NOMO-1 (cell line): Measurements from ENCODE around the gene ARMC5.
"Not testable (repeated sequence)": the region's sequence is repeated elsewhere in the genome, so short reads cannot be mapped to it uniquely, and the experiment has no call there.

Experiments used
- DNase-seq, 2 experiments: peaks; one replicate each; lab custom pipeline; 2025; ENCODE audit not compliant: unreplicated experiment in 2 of 2; lab: John Stamatoyannopoulos, UW

The ARMC5 gene

DNA sequence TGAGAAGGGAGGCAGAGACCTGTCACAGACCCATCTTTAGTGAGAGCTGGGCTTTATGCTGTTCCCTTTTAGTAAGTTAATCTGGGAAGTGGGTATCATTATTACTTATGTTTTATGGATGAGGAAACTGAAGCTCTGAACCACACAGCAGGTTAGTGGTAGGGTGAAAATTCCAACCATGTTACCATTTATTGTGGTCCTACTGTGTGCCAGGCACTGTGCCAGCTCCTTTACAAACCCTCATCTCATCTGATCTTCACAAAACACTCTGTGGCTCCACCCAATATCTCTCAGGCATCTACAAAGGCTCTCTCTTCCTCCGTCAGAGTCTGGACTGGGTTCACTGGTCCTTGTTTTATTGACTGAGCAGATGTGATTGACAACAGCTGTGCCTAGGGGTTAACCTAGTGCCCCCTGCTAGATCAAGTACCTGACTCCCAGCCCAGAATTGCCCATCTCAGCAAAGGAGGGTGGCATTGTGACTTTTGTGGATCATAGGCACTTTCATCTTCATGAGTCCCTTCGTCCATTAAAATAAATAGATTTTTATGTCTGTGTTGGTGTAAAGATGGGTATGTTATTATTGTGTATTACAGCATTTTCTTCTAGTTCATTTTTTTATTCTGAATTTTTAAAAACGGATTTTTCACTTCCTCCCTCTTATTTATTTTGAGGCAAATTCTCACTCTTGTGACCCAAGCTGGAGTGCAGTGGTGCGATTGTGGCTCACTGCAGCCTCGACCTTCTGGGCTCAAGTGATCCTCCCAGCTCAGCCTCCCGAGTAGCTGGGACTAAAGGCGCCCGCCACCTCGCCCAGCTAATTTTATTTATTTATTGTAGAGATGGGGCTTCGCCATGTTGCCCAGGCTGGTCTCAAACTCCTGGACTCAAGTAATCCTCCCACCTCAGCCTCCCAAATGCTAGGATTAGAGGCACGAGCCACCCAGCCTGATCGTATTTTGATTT is 15.8 kb downstream of the ARMC5 start:
- DNase-seq: no peak

- DNase-seq: no peak
Measured at GRCh38 chr16:31475946-31476302, 16.6 kb downstream of the ARMC5 start.

DNA sequence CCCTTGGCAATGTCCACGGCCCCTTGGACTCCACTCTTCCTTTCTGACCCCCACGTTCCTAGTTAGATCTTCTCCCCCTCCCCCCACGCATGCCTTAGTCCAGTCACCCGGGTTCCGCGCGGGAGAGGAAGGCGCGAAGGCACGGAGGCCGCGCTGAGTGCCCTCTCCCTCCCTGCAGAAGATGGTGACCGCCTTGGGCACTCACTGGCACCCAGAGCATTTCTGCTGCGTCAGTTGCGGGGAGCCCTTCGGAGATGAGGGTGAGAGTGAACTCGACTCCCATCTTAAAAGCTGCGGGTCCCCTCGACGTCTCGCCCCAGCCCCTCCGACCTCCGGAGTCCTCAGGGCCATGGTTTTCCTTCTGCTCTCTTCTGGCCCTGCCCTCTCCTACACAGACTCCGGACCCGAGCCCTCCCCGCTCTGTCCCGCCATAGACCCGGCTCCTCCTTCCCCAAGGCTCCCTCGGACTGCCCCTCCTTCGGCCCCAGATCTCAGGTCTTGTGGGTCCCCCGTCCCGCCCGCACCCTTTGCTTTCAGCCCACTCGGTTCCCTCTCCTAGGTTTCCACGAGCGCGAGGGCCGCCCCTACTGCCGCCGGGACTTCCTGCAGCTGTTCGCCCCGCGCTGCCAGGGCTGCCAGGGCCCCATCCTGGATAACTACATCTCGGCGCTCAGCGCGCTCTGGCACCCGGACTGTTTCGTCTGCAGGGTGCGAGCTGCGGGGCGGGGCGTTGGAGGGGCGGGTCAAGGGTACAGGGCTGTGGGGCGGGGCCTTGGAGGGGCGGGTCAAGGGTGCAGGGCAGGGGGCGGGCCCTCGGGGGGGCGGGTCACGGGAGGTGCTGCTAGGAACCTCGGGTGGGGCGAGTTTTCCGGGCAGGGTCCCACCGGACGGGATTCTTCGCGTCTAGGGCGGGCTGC is 17.3 kb downstream of the ARMC5 start:
- DNase-seq: peak; percentile 68 to 77

DNA sequence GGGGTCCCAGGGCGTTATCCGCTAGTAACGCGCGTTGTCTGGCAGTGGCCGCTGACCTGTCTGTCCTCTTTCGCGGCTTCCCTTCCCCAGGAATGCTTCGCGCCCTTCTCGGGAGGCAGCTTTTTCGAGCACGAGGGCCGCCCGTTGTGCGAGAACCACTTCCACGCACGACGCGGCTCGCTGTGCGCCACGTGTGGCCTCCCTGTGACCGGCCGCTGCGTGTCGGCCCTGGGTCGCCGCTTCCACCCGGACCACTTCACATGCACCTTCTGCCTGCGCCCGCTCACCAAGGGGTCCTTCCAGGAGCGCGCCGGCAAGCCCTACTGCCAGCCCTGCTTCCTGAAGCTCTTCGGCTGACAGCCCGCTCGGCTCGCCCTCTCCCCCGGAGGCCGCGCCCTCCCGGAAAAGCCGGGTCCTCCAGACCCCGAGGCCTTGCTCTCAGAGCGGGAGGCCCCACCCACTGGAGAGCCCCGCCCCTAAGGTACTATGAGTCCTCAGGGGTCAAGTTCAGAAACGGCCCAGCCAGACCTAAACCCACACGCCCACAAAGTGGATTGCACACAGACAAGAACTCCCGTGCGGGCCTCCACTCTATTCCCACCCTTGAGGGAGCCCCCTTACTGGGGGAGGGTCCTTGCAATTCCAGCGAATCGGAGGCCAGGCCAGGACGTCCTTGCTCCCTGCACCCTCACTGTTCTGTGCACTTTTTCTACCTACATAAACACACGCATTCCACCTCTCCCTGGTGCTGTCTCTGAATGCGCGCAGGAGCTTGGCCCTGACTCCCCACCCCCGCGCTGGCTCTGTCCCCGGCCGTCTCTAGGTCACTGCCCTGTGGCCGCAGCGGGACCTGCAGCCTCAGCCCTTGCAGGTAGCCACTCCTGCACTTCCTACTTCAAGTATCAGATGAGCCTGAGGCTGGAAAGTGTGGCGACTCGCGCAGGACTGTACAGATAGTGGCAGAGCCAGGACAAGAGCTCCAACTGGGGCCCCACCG is 18.2 kb downstream of the ARMC5 start:
- peak; percentile 63 to 70 for DNase-seq

- no peak for DNase-seq
Measured at GRCh38 chr16:31478956-31479355, 19.7 kb downstream of the ARMC5 start.

DNA sequence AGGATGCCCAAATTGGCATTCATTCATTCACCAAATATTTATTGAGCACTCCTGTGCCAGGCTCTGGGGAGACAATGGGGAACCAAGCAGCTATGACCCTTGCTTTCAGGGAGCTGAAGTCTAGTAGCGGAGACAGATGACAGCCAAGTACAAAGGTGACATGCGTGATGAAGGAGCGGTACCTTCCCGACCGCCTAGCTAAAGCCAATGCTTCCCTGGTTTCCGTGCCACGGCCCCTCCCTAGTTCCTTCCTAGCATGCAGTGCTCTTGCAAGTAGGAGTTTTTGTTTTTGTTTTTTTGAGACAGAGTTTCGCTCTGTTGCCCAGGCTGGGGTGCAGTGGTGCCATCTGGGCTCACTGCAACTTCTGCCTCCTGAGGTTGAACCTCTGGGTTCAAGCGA is 20.4 kb downstream of the ARMC5 start:
- no peak for DNase-seq

GRCh38 chr16:31480851-31481536 is 21.7 kb downstream of the ARMC5 start:
- no peak for DNase-seq

GRCh38 chr16:31483081-31483480 is 23.8 kb downstream of the ARMC5 start, which contains the start of gene SLC5A2:
TSS of gene SLC5A2 (plus strand) at chr16:31483123. CDS start at chr16:31483137, 14 bp downstream.
- DNase-seq: no peak

DNA sequence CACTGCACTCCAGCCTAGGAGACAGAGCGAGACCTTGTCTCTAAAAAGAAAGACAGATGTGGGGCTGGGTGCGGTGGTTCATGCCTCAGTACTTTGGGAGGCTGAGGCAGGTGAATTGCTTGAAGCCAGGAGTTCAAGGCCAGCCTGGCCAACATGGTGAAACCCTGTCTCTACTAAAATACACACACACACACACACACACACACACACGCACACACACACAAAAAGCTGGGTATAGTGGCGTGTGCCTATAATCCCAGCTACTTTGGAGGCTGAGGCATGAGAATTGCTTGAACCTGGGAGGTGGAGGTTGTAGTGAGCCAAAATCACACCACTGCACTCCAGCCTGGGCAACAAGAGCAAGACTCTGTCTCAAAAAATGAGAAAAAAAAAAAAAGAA is 24.7 kb downstream of the ARMC5 start:
- DNase-seq: not testable (repeated sequence)

DNA sequence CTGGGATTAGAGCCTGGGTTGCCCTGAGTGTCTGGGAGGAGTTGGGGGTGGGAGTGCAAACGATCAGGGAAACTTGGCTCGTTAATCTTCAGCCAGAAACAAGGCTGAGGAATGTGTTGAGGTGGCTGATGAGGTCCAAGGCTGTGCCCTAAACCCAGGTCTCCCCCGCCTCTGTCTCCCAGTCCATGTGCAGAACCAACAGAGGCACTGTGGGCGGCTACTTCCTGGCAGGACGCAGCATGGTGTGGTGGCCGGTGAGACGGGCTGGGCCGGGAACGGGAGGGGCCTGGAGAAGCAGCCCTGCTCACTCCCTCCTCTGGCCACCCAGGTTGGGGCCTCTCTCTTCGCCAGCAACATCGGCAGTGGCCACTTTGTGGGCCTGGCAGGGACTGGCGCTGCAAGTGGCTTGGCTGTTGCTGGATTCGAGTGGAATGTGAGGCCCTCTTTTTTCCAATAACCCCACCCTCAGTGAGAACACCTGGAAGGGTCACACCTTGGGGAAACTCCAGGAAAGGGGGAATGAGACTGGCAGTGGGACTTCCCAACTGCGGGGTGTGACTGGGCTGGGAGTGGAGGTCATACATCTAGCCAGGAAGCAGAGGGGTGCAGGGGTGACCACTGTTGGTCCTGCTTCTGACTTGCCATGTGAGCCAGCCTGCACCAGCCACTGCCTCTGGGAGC is 25.3 kb downstream of the ARMC5 start:
- DNase-seq: no peak

DNA sequence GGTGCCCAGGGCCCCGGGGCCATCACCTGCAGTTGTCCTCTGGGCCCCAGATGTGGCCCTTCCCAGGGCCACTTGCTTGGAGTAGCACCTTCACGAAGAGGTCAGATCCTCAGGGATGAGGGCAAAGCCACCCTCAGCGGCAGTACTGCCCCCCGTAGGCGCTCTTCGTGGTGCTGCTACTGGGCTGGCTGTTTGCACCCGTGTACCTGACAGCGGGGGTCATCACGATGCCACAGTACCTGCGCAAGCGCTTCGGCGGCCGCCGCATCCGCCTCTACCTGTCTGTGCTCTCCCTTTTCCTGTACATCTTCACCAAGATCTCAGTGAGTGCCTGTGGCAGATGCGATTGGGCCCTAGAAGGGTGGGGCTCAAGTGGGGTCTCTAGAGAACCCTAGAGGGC is 26.3 kb downstream of the ARMC5 start:
- DNase-seq: no peak

- DNase-seq: no peak
Measured at GRCh38 chr16:31486045-31486444, 26.7 kb downstream of the ARMC5 start.

- peak in 1 of 2 experiments; percentile 19 for DNase-seq
Measured at GRCh38 chr16:31487071-31487719, 27.9 kb downstream of the ARMC5 start.

DNA sequence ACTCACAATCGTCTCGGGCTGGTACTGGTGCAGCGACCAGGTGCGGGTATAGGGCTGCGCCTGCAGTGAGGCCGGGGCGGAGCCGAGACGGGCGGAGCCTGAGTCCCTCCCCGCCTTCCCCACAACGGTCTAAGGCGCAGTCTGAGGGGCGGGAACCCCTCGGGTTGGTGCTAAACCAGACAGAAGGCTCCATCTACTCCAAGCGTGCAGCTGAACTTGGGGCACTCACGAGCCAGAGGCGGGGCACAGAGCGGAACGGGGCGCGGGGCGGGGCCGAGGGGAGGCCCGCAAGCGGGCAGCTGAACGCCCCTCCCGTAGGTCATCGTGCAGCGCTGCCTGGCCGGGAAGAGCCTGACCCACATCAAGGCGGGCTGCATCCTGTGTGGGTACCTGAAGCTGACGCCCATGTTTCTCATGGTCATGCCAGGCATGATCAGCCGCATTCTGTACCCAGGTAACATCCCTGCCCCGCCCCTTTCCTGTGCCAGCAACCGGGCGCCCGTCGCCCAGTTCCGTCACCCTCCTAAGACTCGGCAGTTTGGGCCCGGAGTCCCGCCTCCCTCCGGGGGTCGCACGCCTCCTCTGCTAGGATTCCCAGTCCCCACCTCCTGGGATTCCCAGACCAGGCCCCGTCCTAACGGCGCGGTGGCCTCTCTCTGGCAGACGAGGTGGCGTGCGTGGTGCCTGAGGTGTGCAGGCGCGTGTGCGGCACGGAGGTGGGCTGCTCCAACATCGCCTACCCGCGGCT is 28.6 kb downstream of the ARMC5 start:
- peak; percentile 45 to 69 for DNase-seq

DNA sequence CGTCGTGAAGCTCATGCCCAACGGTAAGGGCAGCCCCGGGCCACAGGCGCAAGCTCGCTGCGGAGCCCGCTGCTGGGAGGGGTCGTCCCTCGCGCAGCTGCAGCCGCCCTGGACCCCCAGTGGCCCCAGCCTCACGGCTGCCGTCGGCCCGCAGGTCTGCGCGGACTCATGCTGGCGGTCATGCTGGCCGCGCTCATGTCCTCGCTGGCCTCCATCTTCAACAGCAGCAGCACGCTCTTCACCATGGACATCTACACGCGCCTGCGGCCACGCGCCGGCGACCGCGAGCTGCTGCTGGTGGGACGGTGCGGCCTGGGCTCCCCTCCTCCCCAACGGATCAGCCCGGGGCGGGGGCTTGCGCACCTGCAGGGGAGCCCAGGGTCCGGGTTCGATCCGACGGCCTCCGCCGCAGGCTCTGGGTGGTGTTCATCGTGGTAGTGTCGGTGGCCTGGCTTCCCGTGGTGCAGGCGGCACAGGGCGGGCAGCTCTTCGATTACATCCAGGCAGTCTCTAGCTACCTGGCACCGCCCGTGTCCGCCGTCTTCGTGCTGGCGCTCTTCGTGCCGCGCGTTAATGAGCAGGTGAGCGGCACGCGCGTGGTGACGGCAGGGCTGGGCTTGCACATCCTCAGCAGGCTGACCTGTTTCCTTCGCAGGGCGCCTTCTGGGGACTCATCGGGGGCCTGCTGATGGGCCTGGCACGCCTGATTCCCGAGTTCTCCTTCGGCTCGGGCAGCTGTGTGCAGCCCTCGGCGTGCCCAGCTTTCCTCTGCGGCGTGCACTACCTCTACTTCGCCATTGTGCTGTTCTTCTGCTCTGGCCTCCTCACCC is 29.4 kb downstream of the ARMC5 start:
- no peak for DNase-seq

DNA sequence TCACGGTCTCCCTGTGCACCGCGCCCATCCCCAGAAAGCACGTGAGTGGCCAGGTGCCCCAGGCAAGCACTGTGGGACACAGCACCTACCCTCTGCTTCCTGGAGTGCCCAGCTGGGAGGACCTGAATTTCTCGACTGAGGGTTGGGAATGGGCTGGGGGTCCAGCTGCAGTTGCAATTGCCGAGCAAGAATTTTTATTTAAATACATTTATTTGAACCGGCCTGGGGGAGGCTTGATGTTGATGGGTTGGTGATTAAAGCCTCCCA is 29.9 kb downstream of the ARMC5 start:
- no peak for DNase-seq
